Measurements from ENCODE around the gene PKIG.

PKIG gene

DNA sequence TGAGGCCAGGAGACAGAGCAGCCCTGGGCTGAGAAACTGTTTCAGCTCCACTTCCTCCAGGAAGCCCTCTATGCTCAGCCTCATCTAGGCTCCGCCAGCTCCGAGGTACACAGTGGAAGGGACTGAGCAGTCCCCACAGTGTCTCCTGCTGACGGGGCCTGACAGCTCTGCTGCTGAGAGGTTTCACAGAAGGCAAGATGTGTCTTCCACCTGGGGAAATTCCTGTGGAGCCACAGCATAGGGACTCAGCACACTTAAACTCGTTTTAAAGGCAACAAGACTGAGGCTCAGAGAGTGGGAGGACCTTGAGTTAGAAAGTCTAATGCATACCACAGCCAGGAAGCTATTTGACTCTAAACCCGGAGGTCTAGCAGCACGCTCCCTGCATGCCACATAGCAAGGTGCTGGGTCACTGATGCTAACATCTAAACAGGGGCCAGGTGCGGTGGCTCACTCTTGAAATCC is 62.3 kb downstream of the PKIG start:
- no peak overlapping the region for H3K9ac ChIP-seq (ENCODE audit: low read length)
- H2AFZ ChIP-seq (ENCODE audit: low read depth, low read length, severe bottlenecking), result no peak overlapping the region
- no peak for TF ChIP-seq EZH2phosphoT487 (conservative IDR thresholded peaks at IDR 0.05; ENCODE audit: low read length)
- TF ChIP-seq, protein P1, sequence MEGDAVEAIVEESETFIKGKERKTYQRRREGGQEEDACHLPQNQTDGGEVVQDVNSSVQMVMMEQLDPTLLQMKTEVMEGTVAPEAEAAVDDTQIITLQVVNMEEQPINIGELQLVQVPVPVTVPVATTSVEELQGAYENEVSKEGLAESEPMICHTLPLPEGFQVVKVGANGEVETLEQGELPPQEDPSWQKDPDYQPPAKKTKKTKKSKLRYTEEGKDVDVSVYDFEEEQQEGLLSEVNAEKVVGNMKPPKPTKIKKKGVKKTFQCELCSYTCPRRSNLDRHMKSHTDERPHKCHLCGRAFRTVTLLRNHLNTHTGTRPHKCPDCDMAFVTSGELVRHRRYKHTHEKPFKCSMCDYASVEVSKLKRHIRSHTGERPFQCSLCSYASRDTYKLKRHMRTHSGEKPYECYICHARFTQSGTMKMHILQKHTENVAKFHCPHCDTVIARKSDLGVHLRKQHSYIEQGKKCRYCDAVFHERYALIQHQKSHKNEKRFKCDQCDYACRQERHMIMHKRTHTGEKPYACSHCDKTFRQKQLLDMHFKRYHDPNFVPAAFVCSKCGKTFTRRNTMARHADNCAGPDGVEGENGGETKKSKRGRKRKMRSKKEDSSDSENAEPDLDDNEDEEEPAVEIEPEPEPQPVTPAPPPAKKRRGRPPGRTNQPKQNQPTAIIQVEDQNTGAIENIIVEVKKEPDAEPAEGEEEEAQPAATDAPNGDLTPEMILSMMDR (IDR thresholded peaks at IDR 0.05; ENCODE audit: insufficient read depth, low read length, poor library complexity, severe bottlenecking), result no peak
- peaks cover 23% of the 10 kb centered on the region for H3K79me2 ChIP-seq (ENCODE audit: insufficient read depth, low read length)
- H3K9me2 ChIP-seq (replicated peaks; ENCODE audit: insufficient read depth, low read length), result no peaks in the 10 kb centered on the region
- H3K4me3 ChIP-seq (ENCODE audit: insufficient read depth, low read length, poor library complexity, severe bottlenecking), result no peak overlapping the region
- no peaks in the 10 kb centered on the region for H3K36me3 ChIP-seq (ENCODE audit: low read length)
- no peaks in the 10 kb centered on the region for H3K27me3 ChIP-seq (ENCODE audit: low read length)
- no peaks in the 10 kb centered on the region for H3K9me3 ChIP-seq (ENCODE audit: insufficient read depth, low read length)
- H3K27ac ChIP-seq (ENCODE audit: low read depth, low read length), result peak overlapping the region; percentile 93
- H3F3A ChIP-seq (ENCODE audit: insufficient read depth), result peaks cover 36% of the 10 kb centered on the region
- peak overlapping the region; percentile 8 for H3K4me2 ChIP-seq (ENCODE audit: low read depth, low read length, poor library complexity, severe bottlenecking)
- no peaks in the 10 kb centered on the region for H4K20me1 ChIP-seq (ENCODE audit: low read depth, low read length)

DNA sequence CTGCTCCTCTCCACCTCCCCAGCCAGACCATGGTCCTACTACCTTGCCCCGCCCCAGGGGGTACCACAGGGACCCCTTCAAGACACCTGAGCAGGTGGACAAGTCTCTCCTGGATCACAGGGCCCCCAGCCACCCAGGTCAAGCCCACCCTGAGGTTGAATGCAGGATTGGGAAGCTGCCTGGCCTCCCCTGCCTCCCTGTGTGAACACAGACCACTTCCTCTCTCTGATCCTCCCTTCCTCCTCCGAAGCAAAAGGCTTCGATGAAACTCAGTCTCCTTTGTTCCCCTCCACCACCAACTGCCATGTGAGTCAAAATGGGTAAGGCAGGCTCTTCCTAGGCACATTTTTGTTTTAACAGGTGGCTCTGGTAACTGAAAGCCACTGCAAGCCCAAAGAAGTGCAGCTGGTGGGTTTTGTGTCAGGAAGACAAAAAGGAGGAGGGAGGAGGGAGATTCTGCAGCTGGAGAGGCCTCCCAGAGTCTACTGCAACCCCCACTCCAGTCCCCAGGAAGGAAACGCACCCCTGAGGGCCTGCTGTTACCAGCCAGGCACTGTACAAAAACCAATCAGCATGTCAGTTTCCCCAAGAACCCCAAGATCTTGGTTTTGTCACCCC is 63.8 kb downstream of the PKIG start:
- peaks cover 40% of the 10 kb centered on the region for H3F3A ChIP-seq (ENCODE audit: insufficient read depth)
- H3K9me3 ChIP-seq (ENCODE audit: insufficient read depth, low read length), result no peaks in the 10 kb centered on the region
- H3K4me3 ChIP-seq (ENCODE audit: insufficient read depth, low read length, poor library complexity, severe bottlenecking), result peak overlapping the region; percentile 30
- H3K27ac ChIP-seq (ENCODE audit: low read depth, low read length), result peak overlapping the region; percentile 93
- H3K27me3 ChIP-seq (ENCODE audit: low read length), result no peaks in the 10 kb centered on the region
- no peaks in the 10 kb centered on the region for H4K20me1 ChIP-seq (ENCODE audit: low read depth, low read length)
- peaks cover 37% of the 10 kb centered on the region for H3K79me2 ChIP-seq (ENCODE audit: insufficient read depth, low read length)
- peak overlapping the region; percentile 33; the same call in 1 of the 2 replicates for H3K9ac ChIP-seq (ENCODE audit: low read length)
- H2AFZ ChIP-seq (ENCODE audit: low read depth, low read length, severe bottlenecking), result no peak overlapping the region
- no peak for TF ChIP-seq EZH2phosphoT487 (conservative IDR thresholded peaks at IDR 0.05; ENCODE audit: low read length)
- TF ChIP-seq, protein P1 (IDR thresholded peaks at IDR 0.05; ENCODE audit: insufficient read depth, low read length, poor library complexity, severe bottlenecking), result no peak
- peak overlapping the region; percentile 87 for H3K4me2 ChIP-seq (ENCODE audit: low read depth, low read length, poor library complexity, severe bottlenecking)
- H3K36me3 ChIP-seq (ENCODE audit: low read length), result no peaks in the 10 kb centered on the region
- no peaks in the 10 kb centered on the region for H3K9me2 ChIP-seq (replicated peaks; ENCODE audit: insufficient read depth, low read length)

DNA sequence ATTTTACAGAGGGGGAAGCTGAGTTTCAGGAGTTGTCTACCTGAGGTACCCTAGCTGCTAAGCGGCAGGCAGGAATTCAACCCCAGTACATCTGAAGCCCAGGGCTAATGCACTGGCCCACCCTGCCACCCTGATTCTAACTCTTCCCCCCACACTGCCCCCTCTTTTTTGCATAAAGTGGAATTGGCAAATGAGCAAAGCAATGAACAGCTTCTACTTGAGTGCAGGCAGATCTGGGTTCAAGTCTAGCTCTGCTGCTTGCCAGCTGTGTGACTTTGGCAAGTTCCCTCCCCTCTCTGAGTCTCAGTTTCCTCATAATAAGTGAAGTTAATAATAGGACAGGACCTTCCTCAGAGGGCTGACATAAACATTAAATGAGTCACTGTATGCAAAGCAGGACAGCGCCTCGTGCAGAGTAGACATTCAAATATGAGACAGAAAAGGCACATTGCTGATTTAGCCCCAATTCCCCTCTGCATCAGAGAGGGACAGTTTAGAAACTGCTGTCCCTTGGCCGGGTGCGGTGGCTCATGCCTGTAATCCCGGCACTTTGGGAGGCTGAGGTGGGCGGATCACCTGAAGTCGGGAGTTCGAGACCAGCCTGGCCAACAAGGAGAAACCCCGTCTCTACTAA is 64.4 kb downstream of the PKIG start:
- Histone ChIP-seq H4K20me1 (ENCODE audit: low read depth, low read length) (no peaks in the 10 kb centered on the region), H3F3A (ENCODE audit: insufficient read depth) (peaks cover 40% of the 10 kb centered on the region), H3K9ac (ENCODE audit: low read length) (peak overlapping the region; percentile 43), H3K36me3 (ENCODE audit: low read length) (no peaks in the 10 kb centered on the region), H3K4me3 (ENCODE audit: insufficient read depth, low read length, poor library complexity, severe bottlenecking) (peak overlapping the region; percentile 30), H3K4me2 (ENCODE audit: low read depth, low read length, poor library complexity, severe bottlenecking) (peak overlapping the region; percentile 87), H3K79me2 (ENCODE audit: insufficient read depth, low read length) (peaks cover 39% of the 10 kb centered on the region), H3K9me3 (ENCODE audit: insufficient read depth, low read length) (no peaks in the 10 kb centered on the region), H2AFZ (ENCODE audit: low read depth, low read length, severe bottlenecking) (no peak overlapping the region), H3K9me2 (replicated peaks; ENCODE audit: insufficient read depth, low read length) (no peaks in the 10 kb centered on the region), H3K27ac (ENCODE audit: low read depth, low read length) (peak overlapping the region; percentile 93), H3K27me3 (ENCODE audit: low read length) (no peaks in the 10 kb centered on the region)
- TF ChIP-seq, protein P1 (IDR thresholded peaks at IDR 0.05; ENCODE audit: insufficient read depth, low read length, poor library complexity, severe bottlenecking), result no peak
- TF ChIP-seq EZH2phosphoT487 (conservative IDR thresholded peaks at IDR 0.05; ENCODE audit: low read length), result no peak
